Measurements from ENCODE around the gene DCC.
"Not testable (repeated sequence)": the region's sequence is repeated elsewhere in the genome, so short reads cannot be mapped to it uniquely, and the experiment has no call there.

DCC gene

GRCh38 chr18:52341103-52341432 is 1.1 kb downstream of the DCC start:
- Mint-ChIP-seq H3K4me3 (no peak overlapping the region), H3K9me3 (no peaks in the 10 kb centered on the region), H3K4me1 (ENCODE audit: low read depth) (no peaks in the 10 kb centered on the region), H3K27me3 (ENCODE audit: low read depth) (peaks cover 35% of the 10 kb centered on the region), H3K27ac (no peak overlapping the region), H3K36me3 (ENCODE audit: low read depth) (no peaks in the 10 kb centered on the region)

- Mint-ChIP-seq H3K27me3 (ENCODE audit: low read depth) (peaks cover 35% of the 10 kb centered on the region), H3K27ac (no peak overlapping the region), H3K9me3 (no peaks in the 10 kb centered on the region), H3K36me3 (ENCODE audit: low read depth) (no peaks in the 10 kb centered on the region), H3K4me3 (no peak overlapping the region), H3K4me1 (ENCODE audit: low read depth) (no peaks in the 10 kb centered on the region)
These were observed 1.8 kb downstream of the DCC start for GRCh38 chr18:52341608-52342381.

GRCh38 chr18:52342456-52342855 is 2.5 kb downstream of the DCC start:
- H3K4me3 Mint-ChIP-seq = no peak overlapping the region
- H3K4me1 Mint-ChIP-seq (ENCODE audit: low read depth) = no peaks in the 10 kb centered on the region
- H3K27ac Mint-ChIP-seq = no peak overlapping the region
- peaks cover 35% of the 10 kb centered on the region for H3K27me3 Mint-ChIP-seq (ENCODE audit: low read depth)
- H3K9me3 Mint-ChIP-seq = no peaks in the 10 kb centered on the region
- H3K36me3 Mint-ChIP-seq (ENCODE audit: low read depth) = no peaks in the 10 kb centered on the region

GRCh38 chr18:52343138-52343537 is 3.1 kb downstream of the DCC start:
- H3K9me3 Mint-ChIP-seq = no peaks in the 10 kb centered on the region
- H3K4me3 Mint-ChIP-seq = no peak overlapping the region
- H3K36me3 Mint-ChIP-seq (ENCODE audit: low read depth) = no peaks in the 10 kb centered on the region
- no peak overlapping the region for H3K27ac Mint-ChIP-seq
- H3K27me3 Mint-ChIP-seq (ENCODE audit: low read depth) = peaks cover 35% of the 10 kb centered on the region
- H3K4me1 Mint-ChIP-seq (ENCODE audit: low read depth) = no peaks in the 10 kb centered on the region

GRCh38 chr18:52343731-52344340 is 3.8 kb downstream of the DCC start:
- no peak overlapping the region for H3K27ac Mint-ChIP-seq
- H3K9me3 Mint-ChIP-seq = no peaks in the 10 kb centered on the region
- peaks cover 33% of the 10 kb centered on the region for H3K27me3 Mint-ChIP-seq (ENCODE audit: low read depth)
- H3K36me3 Mint-ChIP-seq (ENCODE audit: low read depth) = no peaks in the 10 kb centered on the region
- H3K4me3 Mint-ChIP-seq = no peak overlapping the region
- H3K4me1 Mint-ChIP-seq (ENCODE audit: low read depth) = no peaks in the 10 kb centered on the region

- peaks cover 22% of the 10 kb centered on the region for H3K27me3 Mint-ChIP-seq (ENCODE audit: low read depth)
- no peaks in the 10 kb centered on the region for H3K9me3 Mint-ChIP-seq
- no peaks in the 10 kb centered on the region for H3K36me3 Mint-ChIP-seq (ENCODE audit: low read depth)
- no peaks in the 10 kb centered on the region for H3K4me1 Mint-ChIP-seq (ENCODE audit: low read depth)
- H3K27ac Mint-ChIP-seq = no peak overlapping the region
- H3K4me3 Mint-ChIP-seq = no peak overlapping the region
These were observed 4.9 kb downstream of the DCC start for GRCh38 chr18:52344881-52345280.

GRCh38 chr18:52345428-52345827 is 5.4 kb downstream of the DCC start:
- peaks cover 17% of the 10 kb centered on the region for H3K27me3 Mint-ChIP-seq (ENCODE audit: low read depth)
- no peaks in the 10 kb centered on the region for H3K9me3 Mint-ChIP-seq
- H3K4me1 Mint-ChIP-seq (ENCODE audit: low read depth) = no peaks in the 10 kb centered on the region
- no peaks in the 10 kb centered on the region for H3K36me3 Mint-ChIP-seq (ENCODE audit: low read depth)
- no peak overlapping the region for H3K27ac Mint-ChIP-seq
- H3K4me3 Mint-ChIP-seq = no peak overlapping the region

GRCh38 chr18:52348209-52348608 is 8.2 kb downstream of the DCC start:
- Mint-ChIP-seq H3K27ac (no peak overlapping the region), H3K4me3 (no peak overlapping the region), H3K36me3 (ENCODE audit: low read depth) (no peaks in the 10 kb centered on the region), H3K27me3 (ENCODE audit: low read depth) (no peaks in the 10 kb centered on the region), H3K4me1 (ENCODE audit: low read depth) (no peaks in the 10 kb centered on the region), H3K9me3 (no peaks in the 10 kb centered on the region)

GRCh38 chr18:52349498-52349897 is 9.5 kb downstream of the DCC start:
- Mint-ChIP-seq H3K27ac (no peak overlapping the region), H3K36me3 (ENCODE audit: low read depth) (no peaks in the 10 kb centered on the region), H3K9me3 (no peaks in the 10 kb centered on the region), H3K4me1 (ENCODE audit: low read depth) (no peaks in the 10 kb centered on the region), H3K27me3 (ENCODE audit: low read depth) (no peaks in the 10 kb centered on the region), H3K4me3 (no peak overlapping the region)

- no peaks in the 10 kb centered on the region for H3K27me3 Mint-ChIP-seq (ENCODE audit: low read depth)
- no peaks in the 10 kb centered on the region for H3K4me1 Mint-ChIP-seq (ENCODE audit: low read depth)
- no peaks in the 10 kb centered on the region for H3K36me3 Mint-ChIP-seq (ENCODE audit: low read depth)
- H3K27ac Mint-ChIP-seq = no peak overlapping the region
- H3K9me3 Mint-ChIP-seq = no peaks in the 10 kb centered on the region
- no peak overlapping the region for H3K4me3 Mint-ChIP-seq
These were observed 12.9 kb downstream of the DCC start for GRCh38 chr18:52352920-52353319.

- no peaks in the 10 kb centered on the region for H3K4me1 Mint-ChIP-seq (ENCODE audit: low read depth)
- no peaks in the 10 kb centered on the region for H3K27me3 Mint-ChIP-seq (ENCODE audit: low read depth)
- H3K4me3 Mint-ChIP-seq = no peak overlapping the region
- no peak overlapping the region for H3K27ac Mint-ChIP-seq
- H3K36me3 Mint-ChIP-seq (ENCODE audit: low read depth) = no peaks in the 10 kb centered on the region
- no peaks in the 10 kb centered on the region for H3K9me3 Mint-ChIP-seq
These were observed 13.6 kb downstream of the DCC start for GRCh38 chr18:52353589-52353988.

GRCh38 chr18:52363861-52364260 is 23.9 kb downstream of the DCC start:
- H3K27ac Mint-ChIP-seq = no peak overlapping the region
- no peaks in the 10 kb centered on the region for H3K36me3 Mint-ChIP-seq (ENCODE audit: low read depth)
- peaks cover 12% of the 10 kb centered on the region for H3K9me3 Mint-ChIP-seq
- no peaks in the 10 kb centered on the region for H3K4me1 Mint-ChIP-seq (ENCODE audit: low read depth)
- no peak overlapping the region for H3K4me3 Mint-ChIP-seq
- no peaks in the 10 kb centered on the region for H3K27me3 Mint-ChIP-seq (ENCODE audit: low read depth)

- H3K36me3 Mint-ChIP-seq (ENCODE audit: low read depth); H3K27me3 Mint-ChIP-seq (ENCODE audit: low read depth); H3K27ac Mint-ChIP-seq; H3K4me3 Mint-ChIP-seq; H3K4me1 Mint-ChIP-seq (ENCODE audit: low read depth): not testable (repeated sequence)
- H3K9me3 Mint-ChIP-seq = peaks cover 12% of the 10 kb centered on the region
These were observed 26.9 kb downstream of the DCC start for GRCh38 chr18:52366851-52367250.

GRCh38 chr18:52367953-52368742 is 28.2 kb downstream of the DCC start:
- H3K4me1 Mint-ChIP-seq (ENCODE audit: low read depth) = no peaks in the 10 kb centered on the region
- no peaks in the 10 kb centered on the region for H3K27me3 Mint-ChIP-seq (ENCODE audit: low read depth)
- H3K4me3 Mint-ChIP-seq = no peak overlapping the region
- H3K36me3 Mint-ChIP-seq (ENCODE audit: low read depth) = no peaks in the 10 kb centered on the region
- H3K9me3 Mint-ChIP-seq = peaks cover 12% of the 10 kb centered on the region
- H3K27ac Mint-ChIP-seq = no peak overlapping the region

GRCh38 chr18:52370841-52371240 is 30.8 kb downstream of the DCC start:
- Mint-ChIP-seq H3K4me1 (ENCODE audit: low read depth) (no peaks in the 10 kb centered on the region), H3K4me3 (no peak overlapping the region), H3K36me3 (ENCODE audit: low read depth) (no peaks in the 10 kb centered on the region), H3K27me3 (ENCODE audit: low read depth) (no peaks in the 10 kb centered on the region), H3K9me3 (peaks cover 12% of the 10 kb centered on the region), H3K27ac (no peak overlapping the region)

Measured in T-helper 1 cell treated with Interleukin-12 subunit alpha and Interleukin-12 subunit beta and Interleukin-4 antibody, amounts not matched to agents 30 μg/mL and 1 μg/mL, for 36 hours (primary cell).